ENCODE data around the gene RUBCNL.
A peak's percentile ranks its signal among the peaks of the same experiment; 100 is the strongest.

Gene RUBCNL

GRCh38 chr13:46320821-46321220 is 66.2 kb downstream of the RUBCNL start:
- POLR2A ChIA-PET = no interaction called here

GRCh38 chr13:46320406-46320805 is 66.6 kb downstream of the RUBCNL start:
- H3K36me3 ChIP-seq (ENCODE audit: control insufficient read depth in 2 of 2, insufficient read depth in 1 of 2, low read length in 2 of 2) = no peaks in the 10 kb centered on the region
- H3K4me1 ChIP-seq (ENCODE audit: control insufficient read depth, insufficient read depth, low read length) = no peaks in the 10 kb centered on the region
- ChIA-PET CTCF (interaction anchor here (0.6 to 1.2 kb wide), 3 partner anchors 30 to 194 kb away, joined by 3 to 4 read pairs (median 4); no protein-coding TSS in a partner anchor), POLR2A (no interaction called here)
- H3K9me3 ChIP-seq (ENCODE audit: control insufficient read depth, insufficient read depth, low read depth, low read length) = no peaks in the 10 kb centered on the region
- H3K27ac ChIP-seq (ENCODE audit: extremely low read depth, low read depth, low read length) = no peak overlapping the region
- TF ChIP-seq ZNF692 (tag by site-specific recombination; IDR thresholded peaks at IDR 0.05) (no peak), ZNF366 (tag by site-specific recombination; conservative IDR thresholded peaks at IDR 0.05) (peak; percentile 66), ZFP37 (tag by site-specific recombination; IDR thresholded peaks at IDR 0.05) (no peak)
- no peak overlapping the region for H3K4me3 ChIP-seq (ENCODE audit: low read depth, low read length)

More at GRCh38 chr13:46320821-46321220, 66.2 kb downstream of the RUBCNL start:
- Histone ChIP-seq H3K9me3 (ENCODE audit: control insufficient read depth, insufficient read depth, low read depth, low read length) (no peaks in the 10 kb centered on the region), H3K27ac (ENCODE audit: extremely low read depth, low read depth, low read length) (no peak overlapping the region), H3K36me3 (ENCODE audit: control insufficient read depth in 2 of 2, insufficient read depth in 1 of 2, low read length in 2 of 2) (no peaks in the 10 kb centered on the region), H3K4me3 (ENCODE audit: low read depth, low read length) (no peak overlapping the region), H3K4me1 (ENCODE audit: control insufficient read depth, insufficient read depth, low read length) (no peaks in the 10 kb centered on the region)
- TF ChIP-seq ZNF555 (tag by site-specific recombination; conservative IDR thresholded peaks at IDR 0.05) = no peak
- CTCF ChIA-PET = interaction anchor here (0.6 to 1.4 kb wide), 6 partner anchors 15 to 195 kb away, joined by 3 to 5 read pairs (median 4); no protein-coding TSS in a partner anchor

- ChIA-PET POLR2A (no interaction called here), CTCF (no interaction called here)
- Histone ChIP-seq H3K9me3 (ENCODE audit: control insufficient read depth, insufficient read depth, low read depth, low read length) (no peaks in the 10 kb centered on the region), H3K4me3 (ENCODE audit: low read depth, low read length) (no peak overlapping the region), H3K27ac (ENCODE audit: extremely low read depth, low read depth, low read length) (no peak overlapping the region), H3K4me1 (ENCODE audit: control insufficient read depth, insufficient read depth, low read length) (no peaks in the 10 kb centered on the region), H3K36me3 (ENCODE audit: control insufficient read depth in 2 of 2, insufficient read depth in 1 of 2, low read length in 2 of 2) (no peaks in the 10 kb centered on the region)
- TF ChIP-seq GLI4 (tag by site-specific recombination; IDR thresholded peaks at IDR 0.05) (no peak), ZNF146 (tag by site-specific recombination; IDR thresholded peaks at IDR 0.05) (peak; percentile 45; the same call in 1 of the 2 replicates)
These were observed 68.1 kb downstream of the RUBCNL start for GRCh38 chr13:46318986-46319385.

GRCh38 chr13:46317120-46317519 is 69.9 kb downstream of the RUBCNL start:
- POLR2A ChIA-PET = no interaction called here
- CTCF ChIA-PET = no interaction called here
- Histone ChIP-seq H3K36me3 (ENCODE audit: control insufficient read depth in 2 of 2, insufficient read depth in 1 of 2, low read length in 2 of 2) (no peaks in the 10 kb centered on the region), H3K4me1 (ENCODE audit: control insufficient read depth, insufficient read depth, low read length) (no peaks in the 10 kb centered on the region), H3K9me3 (ENCODE audit: control insufficient read depth, insufficient read depth, low read depth, low read length) (no peaks in the 10 kb centered on the region), H3K4me3 (ENCODE audit: low read depth, low read length) (no peak overlapping the region), H3K27ac (ENCODE audit: extremely low read depth, low read depth, low read length) (no peak overlapping the region)
- TF ChIP-seq ZSCAN16 (tag by site-specific recombination; IDR thresholded peaks at IDR 0.05) = no peak
- TF ChIP-seq ZNF248 (tag by site-specific recombination; IDR thresholded peaks at IDR 0.05) = no peak

GRCh38 chr13:46315491-46316075 is 71.5 kb downstream of the RUBCNL start:
- CTCF ChIA-PET = no interaction called here

GRCh38 chr13:46315036-46315435 is 72.0 kb downstream of the RUBCNL start:
- ChIA-PET CTCF (no interaction called here), POLR2A (no interaction called here)
- no peaks in the 10 kb centered on the region for H3K36me3 ChIP-seq (ENCODE audit: control insufficient read depth in 2 of 2, insufficient read depth in 1 of 2, low read length in 2 of 2)
- no peak overlapping the region for H3K4me3 ChIP-seq (ENCODE audit: low read depth, low read length)
- no peaks in the 10 kb centered on the region for H3K4me1 ChIP-seq (ENCODE audit: control insufficient read depth, insufficient read depth, low read length)
- H3K9me3 ChIP-seq (ENCODE audit: control insufficient read depth, insufficient read depth, low read depth, low read length) = no peaks in the 10 kb centered on the region
- no peak overlapping the region for H3K27ac ChIP-seq (ENCODE audit: extremely low read depth, low read depth, low read length)
- TF ChIP-seq ZNF26 (tag by site-specific recombination; IDR thresholded peaks at IDR 0.05) (no peak), ZSCAN18 (tag by site-specific recombination; IDR thresholded peaks at IDR 0.05) (no peak), ZNF148 (tag by site-specific recombination; IDR thresholded peaks at IDR 0.05; ENCODE audit: borderline replicate concordance) (no peak), BCL11A (tag by site-specific recombination; IDR thresholded peaks at IDR 0.05; ENCODE audit: low read depth) (no peak), ZNF223 (tag by site-specific recombination; IDR thresholded peaks at IDR 0.05) (no peak)

More at GRCh38 chr13:46315491-46316075, 71.5 kb downstream of the RUBCNL start:
- Histone ChIP-seq H3K27ac (ENCODE audit: extremely low read depth, low read depth, low read length) (no peak overlapping the region), H3K9me3 (ENCODE audit: control insufficient read depth, insufficient read depth, low read depth, low read length) (no peaks in the 10 kb centered on the region), H3K4me1 (ENCODE audit: control insufficient read depth, insufficient read depth, low read length) (no peaks in the 10 kb centered on the region), H3K36me3 (ENCODE audit: control insufficient read depth in 2 of 2, insufficient read depth in 1 of 2, low read length in 2 of 2) (no peaks in the 10 kb centered on the region), H3K4me3 (ENCODE audit: low read depth, low read length) (no peak overlapping the region)
- TF ChIP-seq BCL11B (tag by site-specific recombination; IDR thresholded peaks at IDR 0.05; ENCODE audit: low read depth) = no peak
- TF ChIP-seq ZBTB17 (tag by site-specific recombination; IDR thresholded peaks at IDR 0.05) = peak; percentile 48; the same call in 1 of the 2 replicates
- POLR2A ChIA-PET = no interaction called here

Data from HEK293 (cell line).